C4-2B (cell line): ENCODE results near the gene PDGFD.

Source experiments
- ZFX ChIP-seq: fragments of 450-650 bp; IDR thresholded peaks from 2 replicates; pipeline ENCODE4 v1.6.1; 2017
- TF ChIP-seq, protein P1 (sequence below): fragments of 450-650 bp; conservative IDR thresholded peaks from 2 replicates; pipeline ENCODE4 v1.5.1; 2017; ENCODE audit warnings: mild to moderate bottlenecking

DNA sequence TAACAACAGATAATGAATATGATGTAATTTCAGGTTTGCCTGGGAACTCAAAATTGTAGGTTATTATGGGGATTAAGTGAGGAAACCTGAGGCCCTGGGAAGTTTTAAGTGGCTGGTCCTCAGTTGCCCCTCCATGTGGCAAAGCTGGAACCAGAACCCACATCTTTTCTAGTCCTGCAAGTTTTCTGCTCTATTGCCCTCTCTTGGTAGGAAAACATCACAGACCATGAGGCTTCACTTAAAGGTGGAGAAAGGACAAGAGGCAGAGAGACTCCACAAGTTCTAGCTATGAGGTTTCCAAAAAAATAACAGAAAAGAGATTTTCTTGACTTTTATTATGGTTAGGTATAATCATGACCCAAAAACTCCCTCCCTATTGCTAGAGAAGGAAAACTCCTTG is 243.0 kb downstream of the PDGFD start:
- TF ChIP-seq, protein P1, sequence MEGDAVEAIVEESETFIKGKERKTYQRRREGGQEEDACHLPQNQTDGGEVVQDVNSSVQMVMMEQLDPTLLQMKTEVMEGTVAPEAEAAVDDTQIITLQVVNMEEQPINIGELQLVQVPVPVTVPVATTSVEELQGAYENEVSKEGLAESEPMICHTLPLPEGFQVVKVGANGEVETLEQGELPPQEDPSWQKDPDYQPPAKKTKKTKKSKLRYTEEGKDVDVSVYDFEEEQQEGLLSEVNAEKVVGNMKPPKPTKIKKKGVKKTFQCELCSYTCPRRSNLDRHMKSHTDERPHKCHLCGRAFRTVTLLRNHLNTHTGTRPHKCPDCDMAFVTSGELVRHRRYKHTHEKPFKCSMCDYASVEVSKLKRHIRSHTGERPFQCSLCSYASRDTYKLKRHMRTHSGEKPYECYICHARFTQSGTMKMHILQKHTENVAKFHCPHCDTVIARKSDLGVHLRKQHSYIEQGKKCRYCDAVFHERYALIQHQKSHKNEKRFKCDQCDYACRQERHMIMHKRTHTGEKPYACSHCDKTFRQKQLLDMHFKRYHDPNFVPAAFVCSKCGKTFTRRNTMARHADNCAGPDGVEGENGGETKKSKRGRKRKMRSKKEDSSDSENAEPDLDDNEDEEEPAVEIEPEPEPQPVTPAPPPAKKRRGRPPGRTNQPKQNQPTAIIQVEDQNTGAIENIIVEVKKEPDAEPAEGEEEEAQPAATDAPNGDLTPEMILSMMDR: no peak
- TF ChIP-seq ZFX: no peak
